SK-MEL-5 (cell line): ENCODE results near the gene FOLR3. TPM values are rescaled to one million over a fixed set of nuclear protein-coding genes. Genes with fewer than 3 reads are reported as not detected.
"Not testable (repeated sequence)": the region's sequence is repeated elsewhere in the genome, so short reads cannot be mapped to it uniquely, and the experiment has no call there.

Experiments used
- DNase-seq: peaks from one replicate; pipeline ENCODE4 v3.0.0-alpha.2; 2016; ENCODE audit warnings: low read depth, low spot score
- in situ Hi-C: cut with HindIII; loops from 2 replicates; pipeline ENCODE4 v1.10.0; 2016; ENCODE audit warnings: low sequenced_read_pairs, high pct_unique_total_duplicates, low pct_unique_long_range_greater_than_20kb
- polyA plus RNA-seq, 2 experiments: library from polyadenylated mRNA; depleted of rRNA; stranded (reverse); fragments of >200 nt; gene quantifications; 2 replicates each; pipeline ENCODE4 v1.2.3, GENCODE V29; 2015
- total RNA-seq: library from RNA; depleted of rRNA; stranded (reverse); fragments of >200 nt; shearing (Covaris generic); gene quantifications from 2 replicates; pipeline ENCODE4 v1.2.3, GENCODE V29; 2014; rRNA removed

The FOLR3 gene
- not detected in 2 replicates for total RNA-seq
- polyA plus RNA-seq (2015; cell fraction: cytosol; rRNA removed) = not detected in 2 replicates
- not detected in 2 replicates for polyA plus RNA-seq (2015; cell fraction: nucleus; rRNA removed)

- DNase-seq, in situ Hi-C loops: not testable (repeated sequence)
These were observed at the start of gene FOLR3 for GRCh38 chr11:72135473-72135872. Gene FOLR3 (plus strand): TSS chr11:72135725. CDS start chr11:72135953, 228 bp downstream.

- DNase-seq = no peak
- in situ Hi-C loops = no loop called here
These were observed 47.3 kb upstream of the FOLR3 start for GRCh38 chr11:72088076-72088808.

GRCh38 chr11:72091292-72091691 lies 44.2 kb upstream of the FOLR3 start:
- in situ Hi-C loops = no loop called here
- DNase-seq = peak; percentile 95

GRCh38 chr11:72098741-72099140 lies 36.8 kb upstream of the FOLR3 start:
- in situ Hi-C loops = no loop called here

GRCh38 chr11:72100009-72100408 lies 35.5 kb upstream of the FOLR3 start:
- in situ Hi-C loops = loop anchor here (5.0 kb wide), 1 partner anchor 73 kb away; no protein-coding TSS in a partner anchor
- DNase-seq = no peak

More at GRCh38 chr11:72098741-72099140, 36.8 kb upstream of the FOLR3 start:
- no peak for DNase-seq

GRCh38 chr11:72100462-72100861 lies 35.1 kb upstream of the FOLR3 start:
- DNase-seq = no peak
- in situ Hi-C loops = loop anchor here (5.0 kb wide), 1 partner anchor 73 kb away; no protein-coding TSS in a partner anchor

GRCh38 chr11:72102162-72102561 lies 33.4 kb upstream of the FOLR3 start:
- in situ Hi-C loops = loop anchor here (5.0 kb wide), 1 partner anchor 75 kb away; no protein-coding TSS in a partner anchor
- DNase-seq = no peak

- DNase-seq = no peak
- in situ Hi-C loops = loop anchor here (5.0 kb wide), 1 partner anchor 75 kb away; no protein-coding TSS in a partner anchor
These were observed 32.9 kb upstream of the FOLR3 start for GRCh38 chr11:72102631-72102945.

- in situ Hi-C loops = loop anchor here (5.0 kb wide), 1 partner anchor 76 kb away; no protein-coding TSS in a partner anchor
- DNase-seq = peak; percentile 100
These were observed 32.4 kb upstream of the FOLR3 start, which contains the start of gene LAMTOR1 for GRCh38 chr11:72102946-72103753. Gene LAMTOR1 (minus strand): TSS chr11:72103297. CDS start chr11:72103224, 73 bp downstream.

GRCh38 chr11:72103754-72104167 lies 31.8 kb upstream of the FOLR3 start:
- in situ Hi-C loops = loop anchor here (5.0 kb wide), 1 partner anchor 76 kb away; no protein-coding TSS in a partner anchor

GRCh38 chr11:72105888-72106287 lies 29.6 kb upstream of the FOLR3 start, which contains the start of gene TOMT:
Gene TOMT (plus strand): TSS chr11:72105924. CDS start chr11:72105952, 28 bp downstream.
- in situ Hi-C loops = no loop called here
- DNase-seq = no peak

More at GRCh38 chr11:72103754-72104167, 31.8 kb upstream of the FOLR3 start:
- DNase-seq = no peak

- in situ Hi-C loops = no loop called here
- DNase-seq = no peak
These were observed 24.0 kb upstream of the FOLR3 start for GRCh38 chr11:72111300-72112142.

- in situ Hi-C loops = no loop called here
These were observed 23.2 kb upstream of the FOLR3 start, which contains the start of gene ANAPC15 for GRCh38 chr11:72112143-72112977. Gene ANAPC15 (minus strand): TSS chr11:72112695. CDS start chr11:72111276, 1,419 bp downstream.

GRCh38 chr11:72112978-72113808 lies 22.3 kb upstream of the FOLR3 start:
- in situ Hi-C loops = no loop called here

More at GRCh38 chr11:72112143-72112977, 23.2 kb upstream of the FOLR3 start, which contains the start of gene ANAPC15:
- DNase-seq = peak; percentile 100

GRCh38 chr11:72114570-72114969 lies 21.0 kb upstream of the FOLR3 start:
- in situ Hi-C loops = no loop called here
- DNase-seq = no peak

More at GRCh38 chr11:72112978-72113808, 22.3 kb upstream of the FOLR3 start:
- DNase-seq = no peak
